Neural progenitor cell (in vitro differentiated cells): Measurements from ENCODE around the gene COQ2. TPM values are rescaled to one million over a fixed set of nuclear protein-coding genes. Genes with fewer than 3 reads are reported as not detected.

Source experiments
- DNase-seq: peaks from one replicate; pipeline ENCODE4 v3.0.0-alpha.2; 2016; ENCODE audit warnings: low spot score
- H2AFZ ChIP-seq: fragments of 200-600 bp; sonication (generic); replicated peaks from 2 replicates; pipeline ENCODE4 v1.6.1; 2016; ENCODE audit warnings: antibody characterized with exemption
- H3F3A ChIP-seq: fragments of 200-600 bp; sonication (generic); 2 replicates; pipeline ENCODE4 v1.6.1; 2016; ENCODE audit warnings: antibody characterized with exemption, low read depth
- H3K27ac ChIP-seq: fragments of 200-600 bp; sonication (generic); 2 replicates; pipeline ENCODE4 v1.5.1; 2016; ENCODE audit warnings: mild to moderate bottlenecking
- H3K27me3 ChIP-seq: fragments of 200-600 bp; sonication (generic); 2 replicates; pipeline ENCODE4 v1.6.1; 2016; ENCODE audit warnings: mild to moderate bottlenecking, moderate library complexity
- H3K36me3 ChIP-seq: fragments of 200-600 bp; sonication (generic); 2 replicates; pipeline ENCODE4 v1.5.1; 2016
- H3K4me1 ChIP-seq: fragments of 200-600 bp; sonication (generic); 2 replicates; pipeline ENCODE4 v1.6.1; 2016; ENCODE audit warnings: mixed run types
- H3K4me2 ChIP-seq: fragments of 200-600 bp; sonication (generic); 2 replicates; pipeline ENCODE4 v1.6.1; 2016
- H3K4me3 ChIP-seq: fragments of 200-600 bp; sonication (generic); 2 replicates; pipeline ENCODE4 v1.5.1; 2016
- H3K79me2 ChIP-seq: fragments of 200-600 bp; sonication (generic); 2 replicates; pipeline ENCODE4 v1.6.1; 2016; ENCODE audit warnings: low read depth
- H3K9ac ChIP-seq: fragments of 200-600 bp; sonication (generic); 2 replicates; pipeline ENCODE4 v1.6.1; 2016
- H3K9me3 ChIP-seq: fragments of 200-600 bp; sonication (generic); 2 replicates; pipeline ENCODE4 v1.5.1; 2016; ENCODE audit warnings: low read depth
- H4K20me1 ChIP-seq: fragments of 200-600 bp; sonication (generic); 2 replicates; pipeline ENCODE4 v1.6.1; 2016; ENCODE audit warnings: low read depth
- H3K27ac Mint-ChIP-seq: 3 replicates; pipeline ENCODE4 v1.8.0; 2021; ENCODE audit warnings: mixed read lengths
- H3K27me3 Mint-ChIP-seq: 2 replicates; pipeline ENCODE4 v1.8.0; 2022; ENCODE audit warnings: low read depth, mild to moderate bottlenecking, inconsistent platforms, moderate library complexity, mixed read lengths; ENCODE audit not compliant: insufficient read depth
- H3K36me3 Mint-ChIP-seq: 3 replicates; pipeline ENCODE4 v1.8.0; 2021; ENCODE audit warnings: mixed read lengths
- H3K4me1 Mint-ChIP-seq: 3 replicates; pipeline ENCODE4 v1.8.0; 2021; ENCODE audit warnings: mixed read lengths
- H3K4me3 Mint-ChIP-seq: 3 replicates; pipeline ENCODE4 v1.8.0; 2021; ENCODE audit warnings: mild to moderate bottlenecking, moderate library complexity, mixed read lengths
- H3K9me3 Mint-ChIP-seq: 3 replicates; pipeline ENCODE4 v1.8.0; 2020; ENCODE audit warnings: mixed read lengths
- EZH2 ChIP-seq: fragments of 200-600 bp; sonication (generic); IDR thresholded peaks from 2 replicates; pipeline ENCODE4 v1.6.1; 2017; ENCODE audit warnings: antibody characterized with exemption, mild to moderate bottlenecking, moderate library complexity
- EZH2phosphoT487 ChIP-seq: fragments of 200-600 bp; sonication (generic); IDR thresholded peaks from 2 replicates; pipeline ENCODE4 v1.6.1; 2017; ENCODE audit warnings: antibody characterized with exemption
- total RNA-seq: library from RNA; depleted of rRNA; stranded (reverse); fragments of >200 nt; gene quantifications from 2 replicates; pipeline ENCODE4 v1.2.3, GENCODE V29; 2015; ENCODE audit warnings: low replicate concordance
- TF ChIP-seq, protein P1 (sequence below): fragments of 200-600 bp; sonication (generic); IDR thresholded peaks from 2 replicates; pipeline ENCODE4 v1.5.1; 2017; ENCODE audit warnings: antibody characterized with exemption, mild to moderate bottlenecking

The COQ2 gene, protein sequence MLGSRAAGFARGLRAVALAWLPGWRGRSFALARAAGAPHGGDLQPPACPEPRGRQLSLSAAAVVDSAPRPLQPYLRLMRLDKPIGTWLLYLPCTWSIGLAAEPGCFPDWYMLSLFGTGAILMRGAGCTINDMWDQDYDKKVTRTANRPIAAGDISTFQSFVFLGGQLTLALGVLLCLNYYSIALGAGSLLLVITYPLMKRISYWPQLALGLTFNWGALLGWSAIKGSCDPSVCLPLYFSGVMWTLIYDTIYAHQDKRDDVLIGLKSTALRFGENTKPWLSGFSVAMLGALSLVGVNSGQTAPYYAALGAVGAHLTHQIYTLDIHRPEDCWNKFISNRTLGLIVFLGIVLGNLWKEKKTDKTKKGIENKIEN
- 23.7 and 32.7 TPM in 2 replicates for total RNA-seq

DNA sequence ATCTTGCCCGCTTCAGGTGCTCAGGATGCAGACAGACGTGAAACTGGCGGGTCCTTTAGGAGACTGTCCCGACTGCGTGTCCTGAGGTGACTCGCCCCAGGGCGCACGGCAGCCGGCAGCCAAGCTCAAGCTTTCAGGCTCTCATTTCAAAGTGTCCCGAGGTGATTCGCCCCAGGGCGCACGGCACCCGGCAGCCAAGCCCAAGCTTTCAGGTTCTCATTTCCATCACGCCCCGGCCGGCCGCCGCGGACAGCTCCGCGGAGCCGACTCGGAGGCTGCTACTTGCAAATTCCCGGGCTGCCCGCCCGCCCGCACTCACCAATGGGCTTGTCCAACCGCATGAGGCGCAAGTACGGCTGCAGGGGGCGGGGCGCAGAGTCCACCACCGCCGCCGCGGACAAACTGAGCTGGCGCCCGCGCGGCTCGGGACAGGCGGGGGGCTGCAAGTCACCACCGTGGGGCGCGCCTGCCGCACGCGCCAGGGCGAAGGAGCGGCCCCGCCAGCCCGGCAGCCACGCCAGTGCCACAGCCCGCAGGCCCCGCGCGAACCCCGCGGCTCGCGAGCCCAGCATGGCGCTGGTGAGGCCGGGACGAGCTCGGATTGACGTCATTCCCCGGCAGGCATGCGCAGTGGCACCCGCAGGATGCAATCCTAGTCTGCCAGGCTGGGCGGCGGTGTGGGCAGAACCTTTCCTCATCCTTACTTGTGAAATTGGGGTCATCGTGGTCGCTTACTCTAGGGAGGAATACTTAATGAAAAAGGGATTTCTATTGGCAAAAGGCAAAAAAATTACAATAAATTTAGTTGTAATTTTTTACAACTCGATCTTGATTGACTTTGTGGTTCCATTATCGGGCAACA lies at the start of gene COQ2:
Gene COQ2, minus strand, starts transcription at position 606 of the 862 bp plus-strand sequence. Its CDS starts 34 bp downstream, at position 572.
- Histone ChIP-seq H3K4me2 (peak within 1 kb of the TSS; percentile 76), H3K9me3 (no peaks in the 10 kb centered on the region), H3K9ac (no peak within 1 kb of the TSS), H3K27ac (peak within 1 kb of the TSS; percentile 72), H3F3A (peaks cover 20% of the 10 kb centered on the region), H4K20me1 (peaks cover 28% of the 10 kb centered on the region), H3K4me1 (peaks cover 8% of the 10 kb centered on the region), H3K27me3 (peaks cover 8% of the 10 kb centered on the region), H2AFZ (peak within 1 kb of the TSS; percentile 80), H3K4me3 (peak within 1 kb of the TSS; percentile 67), H3K79me2 (peaks cover 27% of the 10 kb centered on the region), H3K36me3 (no peaks in the 10 kb centered on the region)
- Mint-ChIP-seq H3K9me3 (no peaks in the 10 kb centered on the region), H3K4me3 (peak within 1 kb of the TSS; percentile 89), H3K36me3 (no peaks in the 10 kb centered on the region), H3K27ac (peak within 1 kb of the TSS; percentile 59), H3K4me1 (peaks cover 16% of the 10 kb centered on the region), H3K27me3 (peaks cover 4% of the 10 kb centered on the region)
- peak; percentile 32 for TF ChIP-seq EZH2
- TF ChIP-seq, protein P1, sequence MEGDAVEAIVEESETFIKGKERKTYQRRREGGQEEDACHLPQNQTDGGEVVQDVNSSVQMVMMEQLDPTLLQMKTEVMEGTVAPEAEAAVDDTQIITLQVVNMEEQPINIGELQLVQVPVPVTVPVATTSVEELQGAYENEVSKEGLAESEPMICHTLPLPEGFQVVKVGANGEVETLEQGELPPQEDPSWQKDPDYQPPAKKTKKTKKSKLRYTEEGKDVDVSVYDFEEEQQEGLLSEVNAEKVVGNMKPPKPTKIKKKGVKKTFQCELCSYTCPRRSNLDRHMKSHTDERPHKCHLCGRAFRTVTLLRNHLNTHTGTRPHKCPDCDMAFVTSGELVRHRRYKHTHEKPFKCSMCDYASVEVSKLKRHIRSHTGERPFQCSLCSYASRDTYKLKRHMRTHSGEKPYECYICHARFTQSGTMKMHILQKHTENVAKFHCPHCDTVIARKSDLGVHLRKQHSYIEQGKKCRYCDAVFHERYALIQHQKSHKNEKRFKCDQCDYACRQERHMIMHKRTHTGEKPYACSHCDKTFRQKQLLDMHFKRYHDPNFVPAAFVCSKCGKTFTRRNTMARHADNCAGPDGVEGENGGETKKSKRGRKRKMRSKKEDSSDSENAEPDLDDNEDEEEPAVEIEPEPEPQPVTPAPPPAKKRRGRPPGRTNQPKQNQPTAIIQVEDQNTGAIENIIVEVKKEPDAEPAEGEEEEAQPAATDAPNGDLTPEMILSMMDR: peak; percentile 33
- TF ChIP-seq EZH2phosphoT487: no peak
- peak; percentile 97 for DNase-seq

- Histone ChIP-seq H3K79me2 (no peaks in the 10 kb centered on the region), H2AFZ (no peak overlapping the region), H4K20me1 (no peaks in the 10 kb centered on the region), H3K36me3 (no peaks in the 10 kb centered on the region), H3K4me2 (no peak overlapping the region), H3K9me3 (no peaks in the 10 kb centered on the region), H3K4me3 (no peak overlapping the region), H3K27ac (no peak overlapping the region), H3K9ac (no peak overlapping the region), H3F3A (no peaks in the 10 kb centered on the region), H3K4me1 (peaks cover 3% of the 10 kb centered on the region), H3K27me3 (peaks cover 79% of the 10 kb centered on the region)
- Mint-ChIP-seq H3K27ac (no peak overlapping the region), H3K36me3 (no peaks in the 10 kb centered on the region), H3K9me3 (no peaks in the 10 kb centered on the region), H3K27me3 (peaks cover 21% of the 10 kb centered on the region), H3K4me1 (peaks cover 6% of the 10 kb centered on the region), H3K4me3 (no peak overlapping the region)
- DNase-seq: no peak
- TF ChIP-seq EZH2phosphoT487 (no peak), EZH2 (no peak)
- TF ChIP-seq, protein P1: no peak
Measured at GRCh38 chr4:83331956-83332355, 47.4 kb upstream of the COQ2 start.

- H2AFZ ChIP-seq: no peak overlapping the region
- no peak for DNase-seq
- H4K20me1 ChIP-seq: no peaks in the 10 kb centered on the region
- Mint-ChIP-seq H3K4me3 (no peak overlapping the region), H3K27me3 (peaks cover 12% of the 10 kb centered on the region), H3K4me1 (peaks cover 3% of the 10 kb centered on the region), H3K9me3 (no peaks in the 10 kb centered on the region), H3K36me3 (no peaks in the 10 kb centered on the region), H3K27ac (no peak overlapping the region)
- peaks cover 55% of the 10 kb centered on the region for H3K27me3 ChIP-seq
- no peak overlapping the region for H3K9ac ChIP-seq
- no peaks in the 10 kb centered on the region for H3K9me3 ChIP-seq
- H3K79me2 ChIP-seq: no peaks in the 10 kb centered on the region
- H3K4me3 ChIP-seq: no peak overlapping the region
- H3K4me2 ChIP-seq: no peak overlapping the region
- H3K36me3 ChIP-seq: no peaks in the 10 kb centered on the region
- TF ChIP-seq EZH2phosphoT487 (no peak), EZH2 (no peak)
- TF ChIP-seq, protein P1: no peak
- H3K4me1 ChIP-seq: peaks cover 3% of the 10 kb centered on the region
- no peak overlapping the region for H3K27ac ChIP-seq
- no peaks in the 10 kb centered on the region for H3F3A ChIP-seq
Measured at GRCh38 chr4:83329521-83330110, 45.0 kb upstream of the COQ2 start.
